GM04503 (cell line): Measurements from ENCODE around the gene SLC6A17.

Experiments used
- DNase-seq: peaks from one replicate; pipeline ENCODE4 v3.0.0-alpha.2; 2012; ENCODE audit warnings: low read depth

The SLC6A17 gene

DNA sequence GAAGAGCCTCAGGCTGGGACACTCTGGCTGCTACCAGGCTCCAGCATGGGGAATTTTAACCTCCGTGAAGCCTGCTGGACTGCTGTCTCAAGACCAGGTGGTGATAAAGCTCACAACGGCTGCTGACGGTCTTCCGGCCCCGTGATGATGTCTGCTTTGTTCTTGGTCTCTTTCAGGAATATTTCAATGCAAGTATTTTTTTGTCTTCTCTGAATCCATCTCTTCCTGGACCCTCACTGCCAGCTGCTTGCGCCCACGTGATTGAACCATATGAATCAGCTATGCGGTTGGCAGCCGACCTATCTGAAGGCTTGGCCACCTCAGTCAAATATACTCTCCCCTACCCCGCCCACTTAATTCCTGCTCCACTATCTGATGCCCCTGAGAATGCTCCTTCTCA lies 14.6 kb upstream of the SLC6A17 start:
- DNase-seq = no peak

DNA sequence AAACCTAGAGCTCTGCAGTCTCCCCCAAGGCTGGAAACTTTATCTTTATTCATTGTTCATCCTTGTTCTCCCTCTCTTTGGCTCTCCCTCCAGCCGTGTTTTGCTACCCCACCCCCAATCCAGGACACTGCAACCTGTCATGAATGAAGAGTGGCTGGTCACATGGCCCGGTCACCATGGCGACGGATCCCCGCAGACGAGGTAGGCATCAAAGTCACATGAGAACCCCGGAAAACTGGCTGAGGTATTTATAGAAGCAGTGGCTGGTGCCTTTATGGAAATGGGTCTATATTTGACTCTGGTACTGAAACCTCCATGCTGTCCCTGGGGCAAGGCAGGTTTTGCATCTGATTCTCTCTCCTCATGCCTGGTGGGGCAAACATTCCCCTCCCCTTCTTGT lies 13.4 kb upstream of the SLC6A17 start:
- DNase-seq = no peak

GRCh38 chr1:110138956-110139355 lies 11.3 kb upstream of the SLC6A17 start:
- no peak for DNase-seq

DNA sequence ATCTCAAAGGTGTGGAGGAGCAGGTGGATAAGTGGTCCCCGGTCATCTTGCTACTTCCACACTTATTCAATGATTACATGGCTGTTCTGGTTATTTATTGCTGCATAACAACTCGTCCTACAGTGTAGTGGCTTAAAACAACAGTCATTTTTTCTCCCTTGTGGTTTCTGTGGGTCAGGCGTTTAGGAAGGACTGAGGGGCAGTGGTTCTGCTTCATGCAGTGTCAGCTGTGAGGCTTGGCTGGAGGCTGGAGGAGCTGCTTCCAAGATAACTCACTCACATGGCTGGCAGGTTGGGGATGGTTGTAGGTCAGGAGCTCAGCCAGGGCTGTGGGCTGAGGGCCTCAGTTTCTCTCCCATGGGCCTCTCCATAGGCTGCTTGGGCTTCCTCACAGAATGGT lies 5.9 kb upstream of the SLC6A17 start:
- no peak for DNase-seq

GRCh38 chr1:110148961-110149360 lies 1.3 kb upstream of the SLC6A17 start:
- no peak for DNase-seq

- DNase-seq = no peak
Measured at GRCh38 chr1:110151175-110151669, 928 bp downstream of the SLC6A17 start.

DNA sequence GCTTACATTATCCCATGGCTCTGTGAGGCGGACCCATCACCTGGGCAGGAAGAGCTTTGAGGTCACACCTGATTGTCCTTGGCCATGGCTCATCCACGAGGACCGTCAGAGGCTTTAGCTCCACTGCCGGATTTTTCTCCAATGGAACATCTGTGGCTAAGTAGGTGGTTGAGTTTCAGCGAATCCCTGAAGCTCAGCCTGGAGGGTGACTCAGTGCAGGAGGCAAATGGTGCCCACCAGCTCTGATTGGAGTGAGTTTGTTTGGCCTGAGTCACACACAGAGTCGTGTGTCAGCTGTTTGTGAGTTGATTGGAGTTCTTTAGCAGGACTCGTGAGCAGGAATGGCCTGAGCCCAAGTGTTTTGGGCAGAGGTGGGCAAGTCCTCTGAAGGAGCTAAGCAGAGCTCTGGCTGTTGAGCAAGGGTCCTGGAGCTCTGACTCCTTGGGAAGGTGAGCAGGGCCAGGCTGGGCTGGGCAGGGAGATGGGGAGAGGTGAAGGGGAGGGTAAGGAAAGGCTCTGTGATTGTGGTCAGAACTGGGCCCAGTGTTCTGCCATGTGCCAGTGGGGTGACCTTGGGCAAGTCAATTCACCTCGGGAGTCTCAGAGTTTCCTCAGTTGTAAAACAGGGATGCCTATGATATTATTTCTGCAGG lies 2.0 kb downstream of the SLC6A17 start:
- DNase-seq = no peak

DNA sequence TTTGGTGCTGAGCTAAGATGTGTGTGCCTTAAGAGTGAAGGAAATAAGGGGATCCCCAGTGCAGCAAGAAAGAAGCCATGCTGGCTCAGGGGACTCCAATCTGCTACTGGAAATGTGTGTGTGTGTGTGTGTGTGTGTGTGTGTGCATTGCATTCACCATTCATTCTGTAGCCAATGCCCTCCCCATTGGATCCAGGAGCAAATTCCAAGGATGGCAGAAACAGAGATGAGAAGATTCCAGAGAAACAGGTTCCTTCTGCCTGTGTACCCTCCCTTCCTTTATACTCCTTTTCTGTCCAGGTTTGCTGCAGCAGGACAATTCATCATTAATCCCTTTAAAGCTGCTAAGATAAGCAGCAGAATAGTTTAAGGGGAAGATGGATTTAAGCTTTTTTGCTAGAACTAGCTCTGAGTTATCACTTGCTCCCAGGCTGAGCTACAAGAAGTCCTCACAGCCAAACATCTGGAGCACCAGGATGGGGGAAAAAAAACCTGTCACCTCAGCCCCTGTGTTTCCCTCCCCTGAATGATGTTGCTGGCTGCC lies 3.2 kb downstream of the SLC6A17 start:
- no peak for DNase-seq

GRCh38 chr1:110155878-110156522 lies 5.7 kb downstream of the SLC6A17 start:
- DNase-seq = no peak

DNA sequence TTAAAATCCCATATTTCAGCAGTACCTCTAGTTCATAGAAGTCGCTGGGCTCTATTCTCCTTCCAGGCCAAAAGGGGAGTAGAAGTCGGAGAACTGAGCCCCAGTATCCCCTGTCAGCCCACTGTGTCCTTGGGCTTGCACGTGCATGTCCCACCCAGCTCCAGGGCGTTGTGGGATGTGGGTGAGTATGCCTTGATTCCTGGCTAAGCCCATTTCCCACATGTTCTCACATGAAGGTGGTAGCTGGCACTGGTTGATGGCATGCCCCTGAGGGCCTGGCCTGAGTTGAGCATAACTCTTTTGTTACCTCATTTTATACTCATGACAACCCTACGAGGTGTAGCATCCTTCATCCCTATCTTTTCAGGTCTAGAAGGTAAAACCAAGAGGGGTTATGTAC lies 8.0 kb downstream of the SLC6A17 start:
- no peak for DNase-seq

- no peak for DNase-seq
Measured at GRCh38 chr1:110159168-110159567, 8.9 kb downstream of the SLC6A17 start.

- DNase-seq = no peak
Measured at GRCh38 chr1:110160538-110161100, 10.3 kb downstream of the SLC6A17 start.

DNA sequence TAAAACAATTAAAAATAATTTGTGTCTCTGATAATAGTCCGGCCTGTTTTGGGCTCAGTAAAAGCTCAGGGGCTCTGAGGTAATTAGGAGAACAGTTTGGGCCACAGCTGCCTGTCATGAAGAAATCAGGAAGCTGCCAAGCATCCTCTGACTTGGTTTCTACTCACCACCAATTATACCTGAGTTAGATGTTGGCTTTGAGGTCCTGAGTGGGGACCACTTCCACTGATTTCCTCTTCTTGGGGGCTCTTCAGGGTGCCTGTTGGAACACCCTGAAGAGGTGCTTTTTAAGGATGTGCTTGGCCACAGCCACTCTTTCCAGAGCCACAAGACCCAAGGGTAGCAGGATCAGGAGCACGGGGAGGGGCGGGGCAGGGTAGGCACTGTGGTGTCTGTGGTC lies 10.9 kb downstream of the SLC6A17 start:
- DNase-seq = no peak

GRCh38 chr1:110161849-110162248 lies 11.6 kb downstream of the SLC6A17 start:
- no peak for DNase-seq

GRCh38 chr1:110163591-110163990 lies 13.3 kb downstream of the SLC6A17 start:
- no peak for DNase-seq

DNA sequence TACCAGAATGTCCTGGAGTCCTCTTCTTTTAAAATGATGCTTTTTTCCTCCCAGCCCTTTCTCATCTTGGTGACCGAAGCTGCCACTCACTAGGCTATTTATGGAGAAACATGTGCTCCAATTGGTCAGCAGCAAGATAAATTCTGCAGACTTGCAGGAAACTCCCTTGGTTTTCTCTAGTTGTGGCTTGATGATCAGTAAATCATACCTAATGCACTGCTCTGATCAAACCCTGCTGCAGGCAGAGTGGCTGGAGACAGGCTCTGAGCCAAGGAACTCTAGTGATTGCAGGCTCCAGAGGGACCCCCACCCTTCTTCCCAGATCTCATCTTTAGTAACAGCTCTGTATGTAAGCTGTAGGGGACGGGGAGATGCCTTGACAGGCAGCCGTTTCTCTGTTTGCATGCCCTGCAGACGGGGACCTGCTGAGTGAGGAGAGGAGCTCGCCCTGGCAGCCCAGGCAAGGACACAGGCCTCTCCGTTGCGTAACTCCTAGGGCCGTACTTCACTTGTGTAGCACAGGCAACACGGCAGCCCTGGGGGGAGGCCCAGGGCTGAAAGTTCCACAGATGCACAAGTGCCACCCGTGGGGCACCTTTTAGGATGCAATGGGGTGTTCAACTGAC lies 14.5 kb downstream of the SLC6A17 start:
- DNase-seq = no peak

- no peak for DNase-seq
Measured at GRCh38 chr1:110165761-110166231, 15.5 kb downstream of the SLC6A17 start.

GRCh38 chr1:110166861-110167260 lies 16.6 kb downstream of the SLC6A17 start:
- no peak for DNase-seq

DNA sequence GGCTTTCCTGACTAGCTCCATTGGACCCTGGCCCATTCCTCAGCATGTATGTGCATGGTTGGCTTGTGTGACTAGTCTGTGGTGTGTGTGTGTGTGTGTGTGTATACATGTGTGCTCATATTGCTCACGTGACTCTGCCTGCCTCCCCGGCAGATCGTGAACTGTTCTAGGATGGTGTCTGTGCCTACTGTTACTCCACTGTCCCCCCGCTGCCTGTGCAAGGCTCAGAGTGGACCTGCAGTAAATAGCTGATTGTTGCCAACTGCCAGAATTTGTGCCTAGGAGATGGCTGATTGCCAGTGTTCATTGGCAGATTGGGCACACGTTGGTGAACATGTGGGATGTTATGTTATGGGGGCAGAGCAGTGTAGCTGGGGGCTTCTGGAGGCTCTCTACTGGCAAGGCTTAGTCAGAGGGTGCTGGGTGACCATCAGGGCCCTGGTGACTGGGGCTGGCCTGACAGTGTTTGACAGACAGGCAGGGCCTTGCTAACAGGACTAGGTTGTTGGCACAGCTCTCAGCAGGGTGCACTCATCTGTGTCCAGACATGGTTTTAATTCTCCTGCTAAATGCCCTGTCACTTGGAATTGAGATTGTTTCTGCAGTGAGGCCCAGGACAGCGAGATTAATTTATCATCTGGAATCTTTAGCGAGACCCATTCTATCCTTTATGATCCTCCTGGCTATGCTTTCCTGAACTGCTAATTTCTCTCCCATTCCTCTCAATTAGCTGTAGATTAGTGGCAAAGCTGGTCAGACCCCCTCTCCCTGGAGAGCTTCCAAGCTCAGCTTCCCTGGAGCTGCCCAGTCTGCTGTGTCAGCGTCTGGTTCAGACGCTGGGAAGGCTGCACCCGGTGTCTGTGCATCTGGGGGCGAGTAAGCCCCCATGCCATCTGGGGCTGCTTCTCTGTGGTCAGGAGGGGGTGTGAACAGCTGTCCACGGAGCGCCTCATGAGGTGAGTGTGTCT lies 20.8 kb downstream of the SLC6A17 start:
- DNase-seq = no peak

DNA sequence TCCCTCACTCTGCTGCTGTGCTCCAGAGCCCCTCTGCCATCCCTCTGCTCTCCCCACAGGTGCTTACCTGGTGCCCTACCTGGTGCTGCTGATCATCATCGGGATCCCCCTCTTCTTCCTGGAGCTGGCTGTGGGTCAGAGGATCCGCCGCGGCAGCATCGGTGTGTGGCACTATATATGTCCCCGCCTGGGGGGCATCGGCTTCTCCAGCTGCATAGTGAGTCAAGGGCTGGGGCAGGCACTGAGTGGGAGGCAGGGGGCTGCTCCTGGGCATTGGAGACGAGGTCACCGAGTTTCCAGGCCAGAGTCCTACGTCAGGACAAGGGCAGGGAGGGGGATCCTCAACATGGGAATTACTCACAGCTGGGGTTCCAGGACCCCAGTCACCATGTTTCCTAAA lies 21.7 kb downstream of the SLC6A17 start:
- no peak for DNase-seq

DNA sequence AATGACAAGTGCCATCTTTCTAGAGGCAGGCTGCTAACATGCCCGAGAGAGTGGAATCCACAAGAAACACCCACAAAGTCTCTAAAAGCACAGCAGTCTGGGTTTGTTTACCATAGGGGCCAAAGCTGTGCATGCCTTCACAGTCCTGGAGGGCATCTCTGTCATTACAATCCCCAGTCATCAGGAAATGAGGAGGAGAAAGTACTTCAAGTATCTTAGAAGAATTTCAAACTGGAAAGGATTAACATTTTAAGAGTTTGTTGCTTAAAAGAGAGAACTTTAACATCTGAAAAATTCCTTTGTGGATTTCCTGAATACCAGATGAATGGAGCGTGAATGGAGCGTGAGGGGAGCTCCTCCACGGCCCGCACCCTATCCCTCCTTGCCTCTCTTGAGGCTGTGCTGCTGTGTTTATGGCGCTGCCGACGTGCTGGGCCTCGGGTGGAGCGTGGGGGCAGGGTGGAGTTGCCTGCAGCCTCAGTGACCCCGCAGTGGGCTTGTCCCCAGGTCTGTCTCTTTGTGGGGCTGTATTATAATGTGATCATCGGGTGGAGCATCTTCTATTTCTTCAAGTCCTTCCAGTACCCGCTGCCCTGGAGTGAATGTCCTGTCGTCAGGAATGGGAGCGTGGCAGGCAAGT lies 23.3 kb downstream of the SLC6A17 start:
- DNase-seq = no peak
